GM21786 (cell line): ENCODE measurements around the gene CBX8.

Experiments
- ATAC-seq: cut with Tn5 transposase; IDR thresholded peaks from one replicate; pipeline ENCODE4 v1.9.1; 2021; ENCODE audit not compliant: unreplicated experiment

The CBX8 gene

GRCh38 chr17:79808763-79809529, 12.1 kb upstream of the CBX8 start:
- no peak for ATAC-seq

DNA sequence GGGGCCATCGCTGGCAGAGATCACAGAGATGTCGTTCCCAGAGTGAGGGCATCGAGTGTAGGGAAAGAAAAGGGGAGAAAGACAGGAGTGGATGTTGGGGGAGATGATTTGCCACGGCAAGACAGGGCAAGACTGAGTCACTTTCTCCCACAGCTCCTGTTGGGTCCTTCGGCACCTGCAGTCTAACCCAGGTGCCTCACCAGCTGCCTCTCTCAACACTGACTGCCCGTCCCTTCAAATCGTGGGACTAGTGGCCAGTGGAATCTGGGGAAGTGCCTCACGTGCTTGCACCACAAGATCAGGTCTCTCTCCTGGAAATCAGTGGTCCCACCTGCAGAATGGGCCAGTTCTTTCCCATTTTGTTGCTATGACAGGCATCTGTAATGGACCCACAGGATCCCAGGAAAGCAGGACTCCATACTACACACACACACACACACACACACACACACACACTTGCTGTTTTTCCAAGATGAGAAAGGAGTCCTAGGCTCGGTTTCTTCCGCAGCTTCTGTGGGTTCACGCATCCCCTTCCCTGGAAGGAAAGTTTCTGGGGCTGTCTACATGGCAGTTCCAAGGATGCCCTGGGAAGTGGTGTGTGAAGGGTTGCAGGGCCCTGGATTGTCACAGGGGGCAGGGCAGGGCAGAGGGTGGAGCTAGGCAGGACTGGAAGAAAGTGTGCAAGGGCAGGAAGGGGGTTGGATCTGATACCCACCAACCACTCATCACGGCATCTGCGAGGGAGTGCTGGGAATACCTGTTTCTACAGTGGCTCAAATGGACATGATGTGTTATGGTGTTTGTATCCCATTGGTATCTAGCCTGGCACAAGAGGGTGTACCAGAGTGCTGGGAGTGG, 10.2 kb upstream of the CBX8 start:
- no peak for ATAC-seq

DNA sequence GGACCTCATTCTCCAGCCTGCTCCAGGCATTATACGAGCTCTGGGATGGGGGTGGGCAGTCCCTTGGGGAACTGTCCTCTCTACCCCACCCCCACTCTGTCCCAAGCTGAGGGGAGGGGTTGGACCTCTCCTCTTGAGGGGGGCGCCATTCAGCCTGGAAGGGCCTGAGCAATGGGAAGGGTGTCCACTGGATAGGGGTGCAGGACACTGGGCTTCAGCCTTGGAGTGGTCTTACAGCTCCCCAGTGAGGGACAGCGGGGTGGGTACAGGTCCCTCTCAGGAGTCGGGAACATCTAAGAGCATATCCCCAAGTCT, 9.5 kb upstream of the CBX8 start:
- no peak for ATAC-seq

GRCh38 chr17:79804856-79805696, 8.2 kb upstream of the CBX8 start:
- no peak for ATAC-seq

- peak; percentile 75 for ATAC-seq
Observed at GRCh38 chr17:79803997-79804855, 7.3 kb upstream of the CBX8 start.

- ATAC-seq, result no peak
Observed at GRCh38 chr17:79803421-79803996, 6.6 kb upstream of the CBX8 start.

DNA sequence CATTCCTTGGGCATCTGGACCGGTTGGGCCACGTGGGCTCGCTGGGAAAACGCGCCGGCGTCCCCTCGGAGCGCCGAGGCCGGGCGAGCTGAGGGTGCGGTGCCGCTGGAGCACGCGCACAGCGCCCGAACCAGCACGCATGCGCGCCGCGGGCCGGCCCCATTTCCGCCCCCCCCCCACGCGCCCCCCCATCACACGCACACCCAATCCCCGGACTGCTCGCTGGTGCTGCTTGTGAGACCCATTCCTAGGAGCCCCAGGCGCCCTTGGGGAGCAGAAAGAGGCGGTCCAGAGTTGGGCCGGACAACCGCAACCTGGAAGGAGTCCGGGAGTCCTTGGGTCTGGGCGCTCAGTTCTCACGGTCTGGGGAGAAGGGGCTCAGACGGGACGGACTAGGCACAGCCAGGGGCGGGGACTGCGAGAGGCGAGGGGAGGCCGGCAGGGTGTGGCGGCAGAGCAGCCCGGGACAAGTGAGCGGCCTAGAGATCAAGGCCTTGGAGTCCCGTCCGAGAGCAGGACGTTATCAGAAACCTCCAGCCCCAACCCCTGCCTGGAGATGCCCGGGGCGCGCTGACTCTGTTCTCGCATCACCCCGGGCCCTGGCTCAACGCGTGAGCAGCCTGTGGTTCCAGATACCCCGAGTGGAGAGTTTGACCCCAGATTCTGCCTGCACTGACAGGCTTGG, 6.0 kb upstream of the CBX8 start:
- ATAC-seq, result no peak

GRCh38 chr17:79802039-79802735, 5.3 kb upstream of the CBX8 start:
- no peak for ATAC-seq

DNA sequence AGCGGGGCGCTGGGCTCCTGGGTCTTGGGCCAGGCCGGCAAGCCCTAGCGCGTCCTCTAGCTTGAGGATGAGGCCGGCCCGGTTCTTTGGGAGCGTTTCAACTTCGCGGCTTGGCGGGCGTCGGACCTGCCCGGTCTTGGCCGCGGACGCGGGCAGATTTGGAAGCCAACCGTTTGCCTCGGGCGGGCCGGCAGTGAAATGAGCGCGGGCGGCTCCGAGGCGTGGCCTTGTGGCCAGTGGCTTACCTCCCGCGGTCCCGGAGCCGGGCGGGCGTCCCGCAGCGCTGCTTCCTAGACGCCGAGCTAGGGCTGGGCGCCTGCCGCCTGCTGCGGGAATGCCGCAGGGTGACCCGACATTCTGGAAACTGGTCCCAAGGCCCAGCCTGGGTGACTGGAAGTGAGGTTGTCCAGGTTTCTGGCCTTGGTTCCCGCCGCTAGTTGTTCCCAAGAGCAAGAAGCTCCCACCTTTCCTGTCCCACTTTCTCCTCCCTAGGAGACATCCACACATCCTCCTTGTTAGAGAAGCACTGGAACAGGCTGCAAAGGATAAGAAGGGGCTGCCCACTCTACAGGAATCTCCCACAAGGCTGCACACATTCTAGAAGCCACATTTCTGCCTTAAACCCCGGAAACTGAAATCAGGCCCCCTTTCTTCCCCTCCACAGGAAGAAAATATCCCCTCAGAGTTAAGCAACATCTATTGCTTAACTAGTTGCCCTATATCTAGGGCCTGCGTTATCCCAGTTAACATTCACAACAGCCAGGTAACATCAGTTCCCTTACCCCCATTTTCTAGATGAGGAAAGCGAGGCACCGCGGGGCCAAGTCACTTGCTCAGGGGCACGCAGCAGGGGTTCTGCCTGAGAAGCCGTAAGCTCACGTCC, 4.5 kb upstream of the CBX8 start:
- no peak for ATAC-seq

- ATAC-seq, result no peak
Observed at GRCh38 chr17:79800325-79801155, 3.7 kb upstream of the CBX8 start.

GRCh38 chr17:79799538-79800324, 2.9 kb upstream of the CBX8 start:
- no peak for ATAC-seq

DNA sequence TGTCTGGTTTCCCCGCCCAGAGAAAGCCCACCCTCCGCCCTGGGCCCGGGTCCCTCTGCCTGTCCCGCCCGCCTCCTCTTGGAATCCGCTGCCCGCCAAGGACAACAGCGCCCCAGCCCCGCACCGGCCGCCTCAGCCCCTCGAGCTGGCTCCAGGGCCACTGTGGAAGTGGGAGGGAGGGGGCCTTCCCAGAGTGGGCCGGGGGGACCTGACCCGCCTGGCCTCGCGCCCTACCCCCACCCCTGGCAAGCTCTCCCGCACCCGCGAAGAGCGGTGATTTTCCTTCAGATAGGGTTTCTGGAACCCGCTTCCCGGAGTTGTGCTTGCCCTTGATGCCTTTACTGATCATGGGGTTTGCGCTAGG, 2.3 kb upstream of the CBX8 start:
- no peak for ATAC-seq

GRCh38 chr17:79798299-79799173, 1.7 kb upstream of the CBX8 start:
- no peak for ATAC-seq

- peak; percentile 21 for ATAC-seq
Observed at GRCh38 chr17:79797492-79798298, 818 bp upstream of the CBX8 start.

DNA sequence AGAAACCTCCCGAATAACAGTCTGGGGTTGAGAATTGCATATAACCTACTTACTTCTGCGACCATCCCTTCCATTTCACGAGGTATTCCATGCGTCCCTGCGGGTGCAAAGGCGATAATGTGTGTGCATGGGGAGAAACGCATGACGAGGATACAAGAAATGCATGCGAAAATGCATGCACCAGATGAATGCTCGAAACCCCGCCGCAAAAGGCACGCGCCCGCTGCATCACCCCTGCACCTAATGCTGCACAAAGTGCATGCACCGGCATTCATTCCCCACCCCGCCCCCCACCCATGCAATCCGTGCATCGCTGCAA, 474 bp downstream of the CBX8 start:
- ATAC-seq, result no peak
